D341Med (cell line): Measurements from ENCODE around the gene DEPDC4.

Source experiments
- DNase-seq: peaks from one replicate; pipeline ENCODE4 v3.0.0; 2012; ENCODE audit warnings: low spot score

The DEPDC4 gene

GRCh38 chr12:100213016-100213891, 53.6 kb downstream of the DEPDC4 start:
- no peak for DNase-seq

GRCh38 chr12:100211698-100212097, 55.2 kb downstream of the DEPDC4 start:
- DNase-seq = no peak

GRCh38 chr12:100208834-100209233, 58.0 kb downstream of the DEPDC4 start:
- DNase-seq = no peak

GRCh38 chr12:100207311-100207710, 59.6 kb downstream of the DEPDC4 start:
- no peak for DNase-seq

GRCh38 chr12:100201604-100202423, 65.1 kb downstream of the DEPDC4 start:
- DNase-seq = no peak

- peak; percentile 92 for DNase-seq
These were observed 66.3 kb downstream of the DEPDC4 start, which contains the start of gene ACTR6 for GRCh38 chr12:100200463-100201181. Gene ACTR6 (plus strand): TSS chr12:100200815. CDS start chr12:100200852, 37 bp downstream.

- peak; percentile 79 for DNase-seq
These were observed 67.3 kb downstream of the DEPDC4 start for GRCh38 chr12:100199347-100200149.

GRCh38 chr12:100199023-100199346, 67.9 kb downstream of the DEPDC4 start:
- DNase-seq = no peak

GRCh38 chr12:100197486-100197885, 69.4 kb downstream of the DEPDC4 start:
- no peak for DNase-seq

- DNase-seq = no peak
These were observed 73.8 kb downstream of the DEPDC4 start for GRCh38 chr12:100193085-100193484.
